Thoracic aorta (tissue), 2 donors: ENCODE data around the gene MTHFSD. TPM values are rescaled to one million over a fixed set of nuclear protein-coding genes. Genes with fewer than 3 reads are reported as not detected.

Experiments
- ATAC-seq: fragments of 150-250 bp; one replicate; pipeline ENCODE4 v1.8.0; 2017; ENCODE audit warnings: low read depth; ENCODE audit not compliant: insufficient number of reproducible peaks, low FRiP score
- DNase-seq: peaks from one replicate; pipeline ENCODE4 v3.0.0-alpha.2; 2020; ENCODE audit warnings: low spot score
- H3K27ac ChIP-seq, 2 donors: fragments of 200-600 bp; sonication (generic); 1 replicate in 1 of 2; 2 replicates in 1 of 2; pipeline ENCODE4 v1.5.1; 2016; ENCODE audit warnings: mild to moderate bottlenecking in 2 of 2, moderate library complexity in 2 of 2
- H3K27me3 ChIP-seq: fragments of 200-600 bp; sonication (generic); replicated peaks from 2 replicates; pipeline ENCODE4 v1.6.0; 2016; ENCODE audit warnings: mild to moderate bottlenecking; ENCODE audit not compliant: insufficient read depth
- H3K36me3 ChIP-seq: fragments of 200-600 bp; sonication (generic); one replicate; pipeline ENCODE4 v1.5.1; 2016
- H3K4me1 ChIP-seq, 2 donors: fragments of 200-600 bp; sonication (generic); 1 replicate in 1 of 2; 2 replicates in 1 of 2; pipeline versions ENCODE4 v1.5.1 to v1.6.0; 2016; ENCODE audit warnings: low read depth in 2 of 2, mild to moderate bottlenecking in 1 of 2; ENCODE audit not compliant: control insufficient read depth in 1 of 2
- H3K4me3 ChIP-seq: fragments of 200-600 bp; sonication (generic); 2 replicates; pipeline ENCODE4 v1.5.1; 2016; ENCODE audit warnings: mild to moderate bottlenecking
- H3K9me3 ChIP-seq: fragments of 200-600 bp; sonication (generic); 2 replicates; pipeline ENCODE4 v1.5.1; 2016
- CTCF ChIP-seq: fragments of 200-600 bp; sonication (generic); IDR thresholded peaks from one replicate; pipeline ENCODE4 v1.5.1; 2019; ENCODE audit warnings: antibody characterized with exemption
- total RNA-seq, 2 donors: library from RNA; depleted of rRNA; stranded (reverse); fragments of >200 nt; gene quantifications; one replicate each; pipeline versions ENCODE4 v1.1.0 to v1.2.3, GENCODE V29; 2016

The MTHFSD gene
- total RNA-seq, 2 donors from 2014 or later: 25.0 to 30.8 TPM

- H3K4me3 ChIP-seq: peak overlapping the region; percentile 83
- H3K27me3 ChIP-seq: no peaks in the 10 kb centered on the region
- H3K27ac ChIP-seq: peak overlapping the region; percentile 77 to 82
- peaks cover 7 to 40% of the 10 kb centered on the region in 2 donors for H3K4me1 ChIP-seq
- TF ChIP-seq CTCF: no peak
- DNase-seq (no peak), ATAC-seq (no peak)
- H3K36me3 ChIP-seq: peaks cover 4% of the 10 kb centered on the region
- no peaks in the 10 kb centered on the region for H3K9me3 ChIP-seq
Observed at GRCh38 chr16:86554599-86554916, 477 bp downstream of the MTHFSD start.

- Histone ChIP-seq H3K36me3 (peaks cover 7% of the 10 kb centered on the region), H3K9me3 (no peaks in the 10 kb centered on the region), H3K27ac (no peak overlapping the region), H3K4me1 (peaks cover 4 to 32% of the 10 kb centered on the region in 2 donors), H3K27me3 (no peaks in the 10 kb centered on the region), H3K4me3 (no peak overlapping the region)
- no peak for ATAC-seq
- no peak for TF ChIP-seq CTCF
- DNase-seq: no peak
Observed at GRCh38 chr16:86553356-86553755, 1.7 kb downstream of the MTHFSD start.

- Histone ChIP-seq H3K27ac (no peak overlapping the region), H3K27me3 (no peaks in the 10 kb centered on the region), H3K4me1 (peaks cover 4 to 15% of the 10 kb centered on the region in 2 donors), H3K9me3 (no peaks in the 10 kb centered on the region), H3K36me3 (peaks cover 12% of the 10 kb centered on the region), H3K4me3 (no peak overlapping the region)
- ATAC-seq (no peak), DNase-seq (no peak)
- no peak for TF ChIP-seq CTCF
Observed at GRCh38 chr16:86550281-86550680, 4.8 kb downstream of the MTHFSD start.

GRCh38 chr16:86549893-86550190 lies 5.2 kb downstream of the MTHFSD start:
- Histone ChIP-seq H3K36me3 (peaks cover 12% of the 10 kb centered on the region), H3K9me3 (no peaks in the 10 kb centered on the region), H3K27ac (no peak overlapping the region), H3K4me1 (peaks cover 4 to 15% of the 10 kb centered on the region in 2 donors), H3K27me3 (no peaks in the 10 kb centered on the region), H3K4me3 (no peak overlapping the region)
- DNase-seq (no peak), ATAC-seq (no peak)
- no peak for TF ChIP-seq CTCF

- no peak for DNase-seq
- peaks cover 12% of the 10 kb centered on the region for H3K36me3 ChIP-seq
- ATAC-seq: no peak
Observed at GRCh38 chr16:86549076-86549892, 5.8 kb downstream of the MTHFSD start.

More at GRCh38 chr16:86549076-86549892, 5.8 kb downstream of the MTHFSD start:
- Histone ChIP-seq H3K27ac (no peak overlapping the region), H3K27me3 (no peaks in the 10 kb centered on the region), H3K4me1 (peaks cover 3 to 11% of the 10 kb centered on the region in 2 donors), H3K4me3 (no peak overlapping the region), H3K9me3 (no peaks in the 10 kb centered on the region)
- no peak for TF ChIP-seq CTCF
